OCI-LY3 (cell line): ENCODE measurements around the gene TNFRSF14.

Source experiments
- CTCF ChIP-seq: fragments of 200-600, 300-600 bp; sonication (generic); IDR thresholded peaks from 2 replicates; pipeline ENCODE4 v1.5.1; 2014; ENCODE audit warnings: antibody characterized with exemption, low read length, low read depth
- EZH2phosphoT487 ChIP-seq: fragments of 200-600 bp; shearing (Covaris generic); IDR thresholded peaks from 2 replicates; pipeline ENCODE4 v1.6.1; 2018; ENCODE audit warnings: antibody characterized with exemption, mixed run types, low read depth

- TF ChIP-seq CTCF = no peak
- TF ChIP-seq EZH2phosphoT487 = no peak
Observed at GRCh38 chr1:2553871-2554620, 2.1 kb upstream of the TNFRSF14 start.
